Measurements from ENCODE around the gene ASB5.
"Not testable (repeated sequence)": the region's sequence is repeated elsewhere in the genome, so short reads cannot be mapped to it uniquely, and the experiment has no call there.

Gene ASB5

DNA sequence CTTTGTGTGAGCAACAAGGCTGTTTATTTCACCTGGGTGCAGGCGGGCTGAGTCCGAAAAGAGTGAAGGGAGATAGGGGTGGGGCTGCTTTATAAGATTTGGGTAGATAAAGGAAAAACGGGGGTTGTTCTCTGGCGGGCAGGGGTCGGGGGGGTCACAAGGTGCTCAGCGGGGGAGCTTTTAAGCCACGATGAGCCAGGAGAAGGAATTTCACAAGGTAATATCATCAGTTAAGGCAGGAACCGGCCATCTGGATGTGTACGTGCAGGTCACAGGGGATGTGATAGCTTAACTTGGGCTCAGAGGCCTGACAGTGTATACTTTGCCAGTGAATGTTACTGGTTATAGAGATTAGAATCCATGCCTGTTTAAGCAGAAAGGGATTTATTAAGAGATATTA, 31.0 kb upstream of the ASB5 start:
- no peaks in the 10 kb centered on the region for H3K36me3 ChIP-seq
- H3K9me3 ChIP-seq (ENCODE audit: severe bottlenecking): no peaks in the 10 kb centered on the region
- no peak for TF ChIP-seq CTCF (IDR thresholded peaks at IDR 0.05; ENCODE audit: low read depth, low read length)
- H3K4me3 ChIP-seq (ENCODE audit: low read depth, low read length): no peak overlapping the region
- peak; percentile 67 for DNase-seq
- peak overlapping the region; percentile 45 for H3K27ac ChIP-seq
- H3K27me3 ChIP-seq (ENCODE audit: insufficient read depth, low read depth, severe bottlenecking): no peaks in the 10 kb centered on the region

GRCh38 chr4:176298664-176299063, 29.6 kb upstream of the ASB5 start:
- TF ChIP-seq CTCF (IDR thresholded peaks at IDR 0.05; ENCODE audit: low read depth, low read length): no peak
- Histone ChIP-seq H3K4me3 (ENCODE audit: low read depth, low read length) (no peak overlapping the region), H3K27ac (peak overlapping the region; percentile 35), H3K27me3 (ENCODE audit: insufficient read depth, low read depth, severe bottlenecking) (no peaks in the 10 kb centered on the region), H3K36me3 (no peaks in the 10 kb centered on the region), H3K9me3 (ENCODE audit: severe bottlenecking) (no peaks in the 10 kb centered on the region)
- DNase-seq: peak; percentile 82

GRCh38 chr4:176295907-176296306, 26.9 kb upstream of the ASB5 start:
- H3K9me3 ChIP-seq (ENCODE audit: severe bottlenecking); DNase-seq; H3K36me3 ChIP-seq; H3K27me3 ChIP-seq (ENCODE audit: insufficient read depth, low read depth, severe bottlenecking); H3K4me3 ChIP-seq (ENCODE audit: low read depth, low read length); H3K27ac ChIP-seq: not testable (repeated sequence)

DNA sequence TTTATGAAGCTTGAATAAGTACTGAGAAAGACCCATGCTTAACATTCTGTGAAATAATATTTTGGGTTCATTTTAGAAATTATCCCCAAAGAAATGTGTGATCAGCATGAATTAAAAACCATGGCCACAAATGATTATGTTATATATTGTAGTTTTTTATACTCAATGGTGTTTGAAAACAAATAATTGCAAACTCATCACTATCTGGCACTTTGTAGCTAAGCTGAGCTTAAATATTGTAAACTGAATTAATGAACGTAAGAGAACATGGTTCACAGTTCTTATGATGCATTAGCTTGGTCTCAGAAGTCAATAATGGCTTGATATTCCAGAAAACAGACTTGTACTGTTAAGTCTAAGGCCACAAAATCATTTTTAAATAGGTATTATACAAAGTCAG, 24.6 kb upstream of the ASB5 start:
- no peak for TF ChIP-seq CTCF (IDR thresholded peaks at IDR 0.05; ENCODE audit: low read depth, low read length)
- Histone ChIP-seq H3K27me3 (ENCODE audit: insufficient read depth, low read depth, severe bottlenecking) (no peaks in the 10 kb centered on the region), H3K27ac (no peak overlapping the region), H3K4me3 (ENCODE audit: low read depth, low read length) (no peak overlapping the region), H3K36me3 (no peaks in the 10 kb centered on the region), H3K9me3 (ENCODE audit: severe bottlenecking) (no peaks in the 10 kb centered on the region)
- DNase-seq: no peak

DNA sequence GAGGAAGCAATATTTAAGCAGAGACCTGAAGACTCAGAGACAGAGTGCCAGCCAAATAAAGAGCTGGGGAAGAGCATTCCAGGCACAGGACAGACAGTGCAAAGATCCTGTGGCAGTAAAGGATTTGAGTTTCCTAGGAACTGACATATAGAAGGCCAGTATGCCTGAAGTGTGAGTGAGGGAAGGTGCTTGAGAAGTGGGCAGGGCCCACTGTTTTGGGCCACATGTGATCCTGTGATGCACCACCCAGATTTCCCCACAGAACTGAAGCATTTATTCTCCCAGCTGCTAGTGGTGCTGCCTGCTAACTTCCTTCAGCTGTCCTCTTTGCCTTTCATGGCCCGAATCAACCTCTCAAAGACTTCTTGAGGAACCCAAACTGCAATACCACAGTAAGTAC, 23.9 kb upstream of the ASB5 start:
- TF ChIP-seq CTCF (IDR thresholded peaks at IDR 0.05; ENCODE audit: low read depth, low read length): no peak
- Histone ChIP-seq H3K9me3 (ENCODE audit: severe bottlenecking) (no peaks in the 10 kb centered on the region), H3K4me3 (ENCODE audit: low read depth, low read length) (no peak overlapping the region), H3K36me3 (no peaks in the 10 kb centered on the region), H3K27me3 (ENCODE audit: insufficient read depth, low read depth, severe bottlenecking) (no peaks in the 10 kb centered on the region), H3K27ac (no peak overlapping the region)
- DNase-seq: no peak

- TF ChIP-seq CTCF (IDR thresholded peaks at IDR 0.05; ENCODE audit: low read depth, low read length): no peak
- H3K27me3 ChIP-seq (ENCODE audit: insufficient read depth, low read depth, severe bottlenecking): no peaks in the 10 kb centered on the region
- no peaks in the 10 kb centered on the region for H3K9me3 ChIP-seq (ENCODE audit: severe bottlenecking)
- H3K36me3 ChIP-seq: no peaks in the 10 kb centered on the region
- H3K27ac ChIP-seq: no peak overlapping the region
- DNase-seq: no peak
- H3K4me3 ChIP-seq (ENCODE audit: low read depth, low read length): no peak overlapping the region
Observed at GRCh38 chr4:176291748-176292147, 22.7 kb upstream of the ASB5 start.

Measured in WERI-Rb-1 (cell line).